ENCODE data around the gene PACRG. TPM values are rescaled to one million over a fixed set of nuclear protein-coding genes. Genes with fewer than 3 reads are reported as not detected.

PACRG gene
- total RNA-seq, 2 donors from 2014 or later: 2.8 to 21.3 TPM

- H3K4me3 ChIP-seq: no peak overlapping the region
- H3K9me3 ChIP-seq: peaks cover 3 to 19% of the 10 kb centered on the region in 2 donors
- H3K27me3 ChIP-seq: no peaks in the 10 kb centered on the region
- no peaks in the 10 kb centered on the region for H3K4me1 ChIP-seq
- no peaks in the 10 kb centered on the region for H3K36me3 ChIP-seq
- H3K27ac ChIP-seq: no peak overlapping the region
- DNase-seq (ENCODE audit: low spot score): no peak
- TF ChIP-seq CTCF (IDR thresholded peaks at IDR 0.05): no peak
These were observed 484.3 kb downstream of the PACRG start for GRCh38 chr6:163212123-163212522.

- H3K4me1 ChIP-seq: no peaks in the 10 kb centered on the region
- no peaks in the 10 kb centered on the region for H3K27me3 ChIP-seq
These were observed 486.5 kb downstream of the PACRG start for GRCh38 chr6:163214259-163214658.

GRCh38 chr6:163218361-163218894 lies 490.7 kb downstream of the PACRG start:
- no peak overlapping the region for H3K27ac ChIP-seq
- DNase-seq (ENCODE audit: low spot score): no peak
- peaks cover 0 to 4% of the 10 kb centered on the region in 2 donors for H3K4me1 ChIP-seq
- H3K4me3 ChIP-seq: no peak overlapping the region
- no peaks in the 10 kb centered on the region for H3K36me3 ChIP-seq
- no peaks in the 10 kb centered on the region for H3K27me3 ChIP-seq
- no peak for TF ChIP-seq CTCF (IDR thresholded peaks at IDR 0.05)
- no peaks in the 10 kb centered on the region for H3K9me3 ChIP-seq

More at GRCh38 chr6:163214259-163214658, 486.5 kb downstream of the PACRG start:
- H3K27ac ChIP-seq: no peak overlapping the region
- DNase-seq (ENCODE audit: low spot score): no peak
- H3K36me3 ChIP-seq: no peaks in the 10 kb centered on the region
- H3K4me3 ChIP-seq: no peak overlapping the region
- peaks cover 3 to 19% of the 10 kb centered on the region in 2 donors for H3K9me3 ChIP-seq
- TF ChIP-seq CTCF (IDR thresholded peaks at IDR 0.05): no peak

- H3K27me3 ChIP-seq: no peaks in the 10 kb centered on the region
- peaks cover 0 to 7% of the 10 kb centered on the region in 2 donors for H3K9me3 ChIP-seq
- no peaks in the 10 kb centered on the region for H3K36me3 ChIP-seq
- H3K27ac ChIP-seq: no peak overlapping the region
- no peak overlapping the region for H3K4me3 ChIP-seq
- TF ChIP-seq CTCF (IDR thresholded peaks at IDR 0.05): no peak
- H3K4me1 ChIP-seq: no peaks in the 10 kb centered on the region
- DNase-seq (ENCODE audit: low spot score): no peak
These were observed 498.5 kb downstream of the PACRG start for GRCh38 chr6:163226181-163226835.

- H3K9me3 ChIP-seq: peaks cover 0 to 7% of the 10 kb centered on the region in 2 donors
- H3K27ac ChIP-seq: no peak overlapping the region
- H3K27me3 ChIP-seq: no peaks in the 10 kb centered on the region
- TF ChIP-seq CTCF (IDR thresholded peaks at IDR 0.05): no peak
- H3K4me3 ChIP-seq: no peak overlapping the region
- no peak for DNase-seq (ENCODE audit: low spot score)
- no peaks in the 10 kb centered on the region for H3K4me1 ChIP-seq
- no peaks in the 10 kb centered on the region for H3K36me3 ChIP-seq
These were observed 499.2 kb downstream of the PACRG start for GRCh38 chr6:163226836-163227485.

Measured in right atrium auricular region (tissue), 2 donors.